Heart right ventricle (tissue), 16 donors: Measurements from ENCODE around the gene ZDHHC1. TPM values are rescaled to one million over a fixed set of nuclear protein-coding genes. Genes with fewer than 3 reads are reported as not detected.

Experiments used
- ATAC-seq, 8 donors: fragments of 200-7000 bp; cut with Tn5 transposase; one replicate each; pipeline ENCODE4 v1.9.1; 2020; ENCODE audit warnings: mild to moderate bottlenecking in 8 of 8, moderate library complexity in 8 of 8, moderate number of reproducible peaks in 1 of 8
- DNase-seq, 2 donors: peaks; one replicate each; pipeline ENCODE4 v3.0.0-alpha.2; 2020
- H3K27ac ChIP-seq, 10 donors: fragments of 200-600 bp; sonication (generic) in 2 of 10; one replicate each; pipeline versions ENCODE4 v1.5.0 to v1.8.0; 2020 to 2022; ENCODE audit warnings: mild to moderate bottlenecking in 3 of 10
- H3K27me3 ChIP-seq, 7 donors: fragments of 200-600 bp; one replicate each; pipeline ENCODE4 v1.8.0; 2021 to 2022; ENCODE audit warnings: mild to moderate bottlenecking in 2 of 7
- H3K36me3 ChIP-seq, 9 donors: fragments of 200-600 bp; sonication (generic) in 1 of 9; one replicate each; pipeline versions ENCODE4 v1.5.0 to v1.8.0; 2020 to 2022; ENCODE audit warnings: mild to moderate bottlenecking in 2 of 9
- H3K4me1 ChIP-seq, 9 donors: fragments of 200-600 bp; sonication (generic) in 1 of 9; one replicate each; pipeline versions ENCODE4 v1.5.0 to v1.8.0; 2020 to 2022; ENCODE audit warnings: mild to moderate bottlenecking in 4 of 9
- H3K4me3 ChIP-seq, 10 donors: fragments of 200-600 bp; sonication (generic) in 2 of 10; one replicate each; pipeline versions ENCODE4 v1.5.0 to v1.8.0; 2020 to 2022; ENCODE audit warnings: mild to moderate bottlenecking in 7 of 10, moderate library complexity in 2 of 10
- H3K9me3 ChIP-seq, 11 donors: fragments of 200-600 bp in 10 of 11; sonication (generic) in 2 of 11; one replicate each; pipeline versions ENCODE4 v1.5.0 to v1.8.0; 2013 to 2022; ENCODE audit warnings: mild to moderate bottlenecking in 2 of 11, control low read depth in 1 of 11, moderate library complexity in 1 of 11
- CTCF ChIP-seq, 9 donors: fragments of 200-600 bp; sonication (generic) in 2 of 9; IDR thresholded peaks; one replicate each; pipeline versions ENCODE4 v1.5.0 to v1.8.0; 2021 to 2022; ENCODE audit warnings: antibody characterized with exemption in 9 of 9, mild to moderate bottlenecking in 5 of 9, moderate library complexity in 1 of 9
- WGBS, 2 donors: extraction: QIAGEN DNeasy Blood & Tissue Kit; methylation state at CpG; one replicate each; pipeline ENCODE4 v1.1.7; 2013; ENCODE audit warnings: inconsistent platforms in 1 of 2; 5-methylcytosine and 5-hydroxymethylcytosine counted together
- intact Hi-C, 10 donors: fragments of 100-400 bp; cut with DNase I; formaldehyde crosslinking; loops; one replicate each; pipeline versions ENCODE4 v1.11.1 to v1.14.2; 2022
- polyA plus RNA-seq, 2 donors: library from polyadenylated mRNA; stranded (reverse); fragments of 200-250 nt; gene quantifications; one replicate each; pipeline ENCODE4 v1.2.3, GENCODE V29; 2013
- total RNA-seq, 10 donors: library from RNA; stranded (reverse); fragmentation: NEBNext Ultra II Directional in 3 of 10; extraction: Animal tissue kit (Norgen Biotek cat#: 25700) in 3 of 10; gene quantifications; one replicate each; pipeline versions ENCODE4 v1.2.1 to v1.2.4, GENCODE V29; 2021 to 2023
- donor health status: Arrhythmogenic right ventricular cardiomyopathy.
- donor health status: ischemic (EF 13 %, LVEDD 7.1; RV severe dilation, severe dysfunction).
- donor health status: healthy with polysubstance abuse.
- donor health status: DM: no; HTN: yes; CAD: no.
- donor health status: DM: no; HTN: no; CAD: no.
- donor health status: ischemic (EF 25% LVEDD 6.9; RV normal size, moderate dysfunction).
- donor health status: ischemic (EF 25% LVEDD 5.7; RV mildly dilated, moderate dysfunction).
- donor health status: healthy.
- donor health status: DM: yes; HTN: yes; CAD: no.
- donor health status: Ischemic cardiomyopathy.
- donor health status: ischemic (EF 35%, LVEDD 5.7; RV mildly dilated, moderate dysfunction).
- donor health status: nonischemic (EF 11% LVEDD 7.7; RV severe dilation, severe dysfunction).
- donor health status: DM: yes; HTN: yes; CAD: no.
- donor health status: PGD.
- donor health status: ischemic (EF 29% LVEDD 5.4; RV normal size, mild dysfunction).
- donor health status: nonischemic (EF 23%, LVEDD 6.1; RV moderate dilation, normal function).

Gene ZDHHC1
- total and polyA plus RNA-seq, 12 donors: 3.2 to 6.3 (median 4.1) TPM

- WGBS, 2 donors: 91 to 94% methylated on average over 19 of the region's 19 CpGs
- H3K4me3 ChIP-seq: peak overlapping the region in 4 of 10 donors; percentile 23 to 38 (median 28)
Measured at GRCh38 chr16:67398546-67399217, 17.6 kb downstream of the ZDHHC1 start.

GRCh38 chr16:67397812-67398545 lies 18.3 kb downstream of the ZDHHC1 start:
- Histone ChIP-seq H3K9me3 (no peaks in the 10 kb centered on the region), H3K27ac (peak overlapping the region in 7 of 10 donors; percentile 26 to 88 (median 85)), H3K4me1 (peaks cover 24 to 65% (median 53%) of the 10 kb centered on the region in 9 donors), H3K27me3 (peaks cover 0 to 52% (median 9%) of the 10 kb centered on the region in 7 donors), H3K36me3 (no peaks in the 10 kb centered on the region), H3K4me3 (no peak overlapping the region)
- WGBS, 2 donors: 84 to 85% methylated on average over 22 of the region's 22 CpGs
- no peak for TF ChIP-seq CTCF (IDR thresholded peaks at IDR 0.05)
- intact Hi-C loops: loop anchor here in 4 of 10 donors (5.0 to 10.0 kb wide), 4 partner anchors 113 to 136 kb away; partner anchors contain the start of gene PLEKHG4 (in 1 of the 4)
- DNase-seq (no peak), ATAC-seq (no peak)

More at GRCh38 chr16:67398546-67399217, 17.6 kb downstream of the ZDHHC1 start:
- Histone ChIP-seq H3K9me3 (no peaks in the 10 kb centered on the region), H3K27me3 (peaks cover 0 to 45% (median 7%) of the 10 kb centered on the region in 7 donors), H3K36me3 (no peaks in the 10 kb centered on the region), H3K27ac (peak overlapping the region in 6 of 10 donors; percentile 8 to 88 (median 86)), H3K4me1 (peaks cover 23 to 58% (median 49%) of the 10 kb centered on the region in 9 donors)
- no peak for TF ChIP-seq CTCF (IDR thresholded peaks at IDR 0.05)
- intact Hi-C loops: loop anchor here in 4 of 10 donors (5.0 to 10.0 kb wide), 4 partner anchors 114 to 136 kb away; partner anchors contain the start of gene PLEKHG4 (in 1 of the 4)
- DNase-seq (no peak), ATAC-seq (no peak)

GRCh38 chr16:67397036-67397801 lies 19.1 kb downstream of the ZDHHC1 start:
- DNase-seq (peak; percentile 84 to 88), ATAC-seq (peak; percentile 14 to 59 (median 34))
- TF ChIP-seq CTCF (IDR thresholded peaks at IDR 0.05): no peak
- whole genome bisulfite sequencing, 2 donors: 61 to 62% methylated on average over 15 of the region's 15 CpGs
- Histone ChIP-seq H3K4me1 (peaks cover 27 to 72% (median 57%) of the 10 kb centered on the region in 9 donors), H3K4me3 (no peak overlapping the region), H3K27me3 (peaks cover 0 to 60% (median 9%) of the 10 kb centered on the region in 7 donors), H3K36me3 (no peaks in the 10 kb centered on the region), H3K27ac (peak overlapping the region in 9 of 10 donors; percentile 71 to 88 (median 83)), H3K9me3 (no peaks in the 10 kb centered on the region)
- intact Hi-C loops: loop anchor here in 4 of 10 donors (5.0 to 10.0 kb wide), 4 partner anchors 112 to 135 kb away; partner anchors contain the start of gene PLEKHG4 (in 1 of the 4)
